ENCODE data around the gene BCL2. TPM values are rescaled to one million over a fixed set of nuclear protein-coding genes. Genes with fewer than 3 reads are reported as not detected.

The BCL2 gene
- total RNA-seq, 1 donor from 2014 or later = 17.3 TPM

- no peaks in the 10 kb centered on the region for H3K27me3 ChIP-seq
- no peaks in the 10 kb centered on the region for H3K36me3 ChIP-seq
- DNase-seq (no peak), ATAC-seq (peak; percentile 28)
- intact Hi-C loops (cut with DNase I) = no loop called here
- no peaks in the 10 kb centered on the region for H3K9me3 ChIP-seq
- no peak overlapping the region for H3K4me3 ChIP-seq
- no peak overlapping the region for H3K27ac ChIP-seq
- TF ChIP-seq, protein P1, sequence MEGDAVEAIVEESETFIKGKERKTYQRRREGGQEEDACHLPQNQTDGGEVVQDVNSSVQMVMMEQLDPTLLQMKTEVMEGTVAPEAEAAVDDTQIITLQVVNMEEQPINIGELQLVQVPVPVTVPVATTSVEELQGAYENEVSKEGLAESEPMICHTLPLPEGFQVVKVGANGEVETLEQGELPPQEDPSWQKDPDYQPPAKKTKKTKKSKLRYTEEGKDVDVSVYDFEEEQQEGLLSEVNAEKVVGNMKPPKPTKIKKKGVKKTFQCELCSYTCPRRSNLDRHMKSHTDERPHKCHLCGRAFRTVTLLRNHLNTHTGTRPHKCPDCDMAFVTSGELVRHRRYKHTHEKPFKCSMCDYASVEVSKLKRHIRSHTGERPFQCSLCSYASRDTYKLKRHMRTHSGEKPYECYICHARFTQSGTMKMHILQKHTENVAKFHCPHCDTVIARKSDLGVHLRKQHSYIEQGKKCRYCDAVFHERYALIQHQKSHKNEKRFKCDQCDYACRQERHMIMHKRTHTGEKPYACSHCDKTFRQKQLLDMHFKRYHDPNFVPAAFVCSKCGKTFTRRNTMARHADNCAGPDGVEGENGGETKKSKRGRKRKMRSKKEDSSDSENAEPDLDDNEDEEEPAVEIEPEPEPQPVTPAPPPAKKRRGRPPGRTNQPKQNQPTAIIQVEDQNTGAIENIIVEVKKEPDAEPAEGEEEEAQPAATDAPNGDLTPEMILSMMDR (IDR thresholded peaks at IDR 0.05) = no peak
- H3K4me1 ChIP-seq = peaks cover 11% of the 10 kb centered on the region
Measured at GRCh38 chr18:63148449-63149301, 170.9 kb downstream of the BCL2 start.

DNA sequence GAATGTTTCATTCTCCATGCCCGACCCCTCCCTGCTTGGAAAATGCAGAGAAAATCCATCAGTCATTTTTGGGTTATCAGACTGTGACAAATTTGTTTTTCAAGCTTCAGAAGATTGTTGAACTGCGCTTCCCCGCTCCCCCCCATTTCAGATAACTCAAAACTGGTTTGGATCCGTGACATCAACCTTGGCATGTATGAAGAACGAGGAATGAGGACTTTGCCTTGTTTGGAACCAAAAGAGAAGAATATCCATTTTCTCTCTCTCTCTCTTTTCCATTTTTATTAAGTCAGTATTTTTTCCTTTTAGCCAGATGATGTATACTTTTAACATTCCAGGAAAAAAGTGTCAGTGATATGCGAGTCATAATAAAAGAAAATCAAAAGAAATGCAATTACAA, 171.6 kb downstream of the BCL2 start:
- intact Hi-C loops (cut with DNase I) = no loop called here
- Histone ChIP-seq H3K27me3 (no peaks in the 10 kb centered on the region), H3K4me1 (peaks cover 15% of the 10 kb centered on the region), H3K27ac (no peak overlapping the region), H3K4me3 (no peak overlapping the region), H3K9me3 (no peaks in the 10 kb centered on the region), H3K36me3 (no peaks in the 10 kb centered on the region)
- TF ChIP-seq, protein P1 (IDR thresholded peaks at IDR 0.05) = no peak
- no peak for DNase-seq
- ATAC-seq = no peak

- Histone ChIP-seq H3K27ac (no peak overlapping the region), H3K27me3 (no peaks in the 10 kb centered on the region), H3K4me1 (peaks cover 22% of the 10 kb centered on the region), H3K9me3 (no peaks in the 10 kb centered on the region), H3K4me3 (no peak overlapping the region), H3K36me3 (no peaks in the 10 kb centered on the region)
- TF ChIP-seq, protein P1 (IDR thresholded peaks at IDR 0.05) = no peak
- DNase-seq (no peak), ATAC-seq (no peak)
- intact Hi-C loops (cut with DNase I) = no loop called here
Measured at GRCh38 chr18:63146828-63147409, 172.7 kb downstream of the BCL2 start.

DNA sequence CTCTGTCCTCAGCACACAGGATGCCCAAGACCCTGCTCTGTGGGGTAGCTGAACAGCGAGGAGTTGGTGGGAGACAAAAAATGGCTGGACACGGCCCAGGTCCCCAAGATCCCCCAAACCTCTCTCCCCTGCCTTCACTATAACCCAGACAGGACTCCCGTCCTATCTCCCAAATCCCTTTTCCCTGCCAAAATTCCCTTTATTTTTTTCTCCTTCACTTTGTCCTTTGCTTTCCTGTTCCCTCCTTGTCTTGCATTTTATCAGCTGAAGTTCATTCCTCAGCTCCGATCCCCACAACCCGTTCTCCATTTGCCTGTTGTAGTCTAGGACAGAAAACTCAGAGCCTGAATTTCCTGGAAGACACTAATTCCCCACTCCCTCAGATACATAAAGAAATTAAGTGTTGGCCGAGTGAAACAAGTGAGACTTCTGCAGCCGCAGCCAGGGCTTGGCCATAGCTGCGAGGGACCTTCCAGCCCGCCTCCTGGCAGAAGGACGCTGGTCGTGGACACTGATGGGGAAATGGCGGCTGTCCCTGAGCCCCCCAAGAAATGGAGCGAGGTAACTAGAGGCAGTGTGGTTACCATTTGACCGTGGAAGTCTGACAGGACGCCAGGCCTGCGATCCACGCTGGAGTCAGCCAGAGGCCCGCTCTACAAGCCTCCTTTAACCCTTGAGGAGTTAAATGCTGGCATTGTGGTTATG, 173.6 kb downstream of the BCL2 start:
- DNase-seq (no peak), ATAC-seq (no peak)
- no peaks in the 10 kb centered on the region for H3K9me3 ChIP-seq
- intact Hi-C loops (cut with DNase I) = no loop called here
- H3K4me1 ChIP-seq = peaks cover 28% of the 10 kb centered on the region
- TF ChIP-seq, protein P1 (IDR thresholded peaks at IDR 0.05) = no peak
- H3K36me3 ChIP-seq = no peaks in the 10 kb centered on the region
- no peak overlapping the region for H3K27ac ChIP-seq
- H3K27me3 ChIP-seq = no peaks in the 10 kb centered on the region
- H3K4me3 ChIP-seq = no peak overlapping the region

DNA sequence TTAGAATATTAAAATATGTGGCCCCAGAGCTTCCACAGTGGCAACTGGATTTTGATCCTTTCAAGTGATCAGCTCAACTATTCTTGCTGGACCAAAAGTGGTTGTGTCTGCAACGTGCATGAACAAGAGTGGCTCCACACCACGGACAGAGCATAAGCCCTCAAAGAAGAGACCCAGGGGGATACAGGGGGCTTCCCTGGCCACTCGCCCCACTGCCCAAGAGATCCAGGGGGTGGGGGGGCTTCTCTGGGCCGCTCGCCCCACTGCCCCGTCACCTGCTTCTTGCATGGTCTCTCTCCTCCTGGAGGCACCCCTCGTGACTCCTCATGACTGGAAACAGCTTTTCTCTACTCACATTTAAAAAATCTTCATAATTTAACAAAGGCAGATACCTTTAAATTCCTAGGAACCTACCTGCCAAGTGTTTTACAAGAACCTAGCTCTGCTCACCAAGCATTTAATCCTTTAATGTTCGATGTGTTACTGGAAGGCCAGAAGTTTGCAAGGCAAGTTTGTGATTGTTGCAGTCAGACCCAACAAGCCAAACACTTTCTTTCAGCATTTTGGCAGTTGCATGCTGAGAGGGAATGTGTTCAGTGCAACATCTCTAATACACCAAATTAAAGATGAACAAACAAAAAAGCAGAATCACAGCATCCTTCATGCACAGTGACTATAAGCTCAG, 174.3 kb downstream of the BCL2 start:
- Histone ChIP-seq H3K27me3 (no peaks in the 10 kb centered on the region), H3K4me3 (no peak overlapping the region), H3K9me3 (no peaks in the 10 kb centered on the region), H3K36me3 (no peaks in the 10 kb centered on the region), H3K4me1 (peaks cover 28% of the 10 kb centered on the region), H3K27ac (no peak overlapping the region)
- no peak for DNase-seq
- no peak for ATAC-seq
- TF ChIP-seq, protein P1 (IDR thresholded peaks at IDR 0.05) = no peak
- intact Hi-C loops (cut with DNase I) = no loop called here
